ENCODE measurements around the gene MYO16.

GRCh38 chr13:108919036-108919907 lies 289.9 kb downstream of the MYO16 start:
- no peak for TF ChIP-seq CTCF (IDR thresholded peaks at IDR 0.05)
- no peak for TF ChIP-seq SMC3 (IDR thresholded peaks at IDR 0.05)
- TF ChIP-seq EP300 (IDR thresholded peaks at IDR 0.05) = no peak
- TF ChIP-seq BHLHE40 (IDR thresholded peaks at IDR 0.05; ENCODE audit: low read depth, low read length) = no peak
- TF ChIP-seq POLR2A (IDR thresholded peaks at IDR 0.05; ENCODE audit: low read length) = no peak
- no peak for TF ChIP-seq RFX5 (IDR thresholded peaks at IDR 0.05)
- no peak for TF ChIP-seq CHD2 (IDR thresholded peaks at IDR 0.05; ENCODE audit: low read length, partially characterized antibody)
- no peak for TF ChIP-seq MAX (IDR thresholded peaks at IDR 0.05)
- no peak for TF ChIP-seq REST (IDR thresholded peaks at IDR 0.05)
- no peak for TF ChIP-seq ELK1 (IDR thresholded peaks at IDR 0.05; ENCODE audit: low read depth, low read length)
- no peak for TF ChIP-seq HOXA7 (CRISPR knock-in tag; IDR thresholded peaks at IDR 0.05)
- no peak for TF ChIP-seq MYC (IDR thresholded peaks at IDR 0.05; ENCODE audit: borderline replicate concordance, low read length)
- TF ChIP-seq RCOR1 (IDR thresholded peaks at IDR 0.05; ENCODE audit: low read depth, low read length) = no peak
- peak; percentile 37; the same call in 1 of the 2 replicates for TF ChIP-seq JUNB (IDR thresholded peaks at IDR 0.05)
